RWPE1 (cell line): ENCODE results near the gene CACNA1S.

Source experiments
- CTCF ChIA-PET: fragments of 350-600 bp; sonication (Branson Sonifier 250); formaldehyde crosslinking; extraction: SDS; loops from one replicate; lab custom pipeline; 2021; lab: Yijun Ruan, JAX
- POLR2A ChIA-PET: fragments of 400-600 bp; formaldehyde crosslinking; extraction: SDS; loops from one replicate; lab custom pipeline; 2020; ENCODE audit warnings: antibody characterized with exemption; ENCODE audit not compliant: low non-redundant PET; lab: Yijun Ruan, JAX
- DNase-seq: peaks from one replicate; pipeline ENCODE4 v3.0.0; 2012; ENCODE audit warnings: low spot score
- H3K27ac ChIP-seq: fragments of 450-650 bp; 2 replicates; pipeline ENCODE4 v1.5.1; 2017
- TF ChIP-seq, protein P1 (sequence below): fragments of 450-650 bp; conservative IDR thresholded peaks from 2 replicates; pipeline ENCODE4 v1.5.1; 2017; ENCODE audit warnings: low read depth, mild to moderate bottlenecking

CACNA1S gene

DNA sequence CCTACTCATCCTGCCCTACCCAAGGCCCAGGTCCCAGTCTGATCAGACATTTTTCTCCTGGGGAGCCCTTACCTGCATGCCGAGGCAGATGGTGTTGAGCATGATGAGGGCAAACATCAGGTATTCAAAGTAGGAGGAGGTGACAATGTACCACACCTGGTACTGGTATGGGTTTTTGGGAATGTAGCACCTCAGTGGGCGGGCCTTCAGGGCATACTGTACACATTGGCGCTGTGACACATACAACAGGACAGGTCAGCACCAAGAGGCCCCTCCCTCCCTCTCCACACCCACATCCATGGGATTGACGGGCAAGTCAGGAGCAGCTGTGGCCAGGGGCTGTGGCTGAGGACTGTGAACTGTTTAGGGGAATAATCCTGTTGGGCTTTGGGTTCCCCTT lies 51.6 kb downstream of the CACNA1S start:
- TF ChIP-seq, protein P1, sequence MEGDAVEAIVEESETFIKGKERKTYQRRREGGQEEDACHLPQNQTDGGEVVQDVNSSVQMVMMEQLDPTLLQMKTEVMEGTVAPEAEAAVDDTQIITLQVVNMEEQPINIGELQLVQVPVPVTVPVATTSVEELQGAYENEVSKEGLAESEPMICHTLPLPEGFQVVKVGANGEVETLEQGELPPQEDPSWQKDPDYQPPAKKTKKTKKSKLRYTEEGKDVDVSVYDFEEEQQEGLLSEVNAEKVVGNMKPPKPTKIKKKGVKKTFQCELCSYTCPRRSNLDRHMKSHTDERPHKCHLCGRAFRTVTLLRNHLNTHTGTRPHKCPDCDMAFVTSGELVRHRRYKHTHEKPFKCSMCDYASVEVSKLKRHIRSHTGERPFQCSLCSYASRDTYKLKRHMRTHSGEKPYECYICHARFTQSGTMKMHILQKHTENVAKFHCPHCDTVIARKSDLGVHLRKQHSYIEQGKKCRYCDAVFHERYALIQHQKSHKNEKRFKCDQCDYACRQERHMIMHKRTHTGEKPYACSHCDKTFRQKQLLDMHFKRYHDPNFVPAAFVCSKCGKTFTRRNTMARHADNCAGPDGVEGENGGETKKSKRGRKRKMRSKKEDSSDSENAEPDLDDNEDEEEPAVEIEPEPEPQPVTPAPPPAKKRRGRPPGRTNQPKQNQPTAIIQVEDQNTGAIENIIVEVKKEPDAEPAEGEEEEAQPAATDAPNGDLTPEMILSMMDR = no peak
- CTCF ChIA-PET = interaction anchor here (0.6 to 2.3 kb wide), 2 partner anchors 89 to 141 kb away, joined by 4 to 8 read pairs; no protein-coding TSS in a partner anchor
- no peak overlapping the region for H3K27ac ChIP-seq
- DNase-seq = no peak
- POLR2A ChIA-PET = no interaction called here

GRCh38 chr1:201059871-201060555 lies 52.2 kb downstream of the CACNA1S start:
- no peak for DNase-seq
- ChIA-PET POLR2A (no interaction called here), CTCF (interaction anchor here (0.6 to 2.3 kb wide), 4 partner anchors 40 to 146 kb away, joined by 4 to 8 read pairs (median 6); no protein-coding TSS in a partner anchor)
- TF ChIP-seq, protein P1 = no peak
- H3K27ac ChIP-seq = no peak overlapping the region

- no peak for DNase-seq
- ChIA-PET POLR2A (no interaction called here), CTCF (interaction anchor here (0.6 to 2.3 kb wide), 5 partner anchors 8 to 147 kb away, joined by 3 to 8 read pairs (median 5); no protein-coding TSS in a partner anchor)
- TF ChIP-seq, protein P1 = no peak
- H3K27ac ChIP-seq = no peak overlapping the region
Observed at GRCh38 chr1:201059401-201059800, 52.8 kb downstream of the CACNA1S start.

DNA sequence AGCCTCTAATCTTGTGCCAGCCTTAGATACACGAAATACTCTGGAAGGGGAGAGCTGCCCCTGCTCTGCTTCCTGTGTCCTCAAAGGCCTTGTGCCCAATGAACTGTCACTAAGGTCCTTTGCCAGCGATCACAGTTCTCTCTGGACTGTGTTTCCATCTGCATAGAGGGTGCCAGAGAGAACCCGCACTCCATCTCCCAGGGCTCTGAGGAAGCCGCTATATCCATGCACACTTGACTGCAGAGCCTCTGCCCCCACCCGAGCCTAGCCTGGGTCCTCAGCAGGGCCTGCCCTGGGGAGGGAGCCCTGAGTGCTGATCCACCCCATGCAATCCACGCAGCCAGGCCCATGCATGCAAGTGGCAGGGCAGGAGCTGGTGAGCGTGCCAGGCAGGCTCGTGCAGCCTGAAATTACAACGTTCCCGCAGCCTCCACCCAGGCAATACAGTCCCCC lies 58.1 kb downstream of the CACNA1S start:
- ChIA-PET CTCF (interaction anchor here (1.3 kb wide), 1 partner anchor 82 kb away, joined by 3 read pairs; no protein-coding TSS in a partner anchor), POLR2A (no interaction called here)
- no peak overlapping the region for H3K27ac ChIP-seq
- TF ChIP-seq, protein P1 = no peak
- DNase-seq = no peak

DNA sequence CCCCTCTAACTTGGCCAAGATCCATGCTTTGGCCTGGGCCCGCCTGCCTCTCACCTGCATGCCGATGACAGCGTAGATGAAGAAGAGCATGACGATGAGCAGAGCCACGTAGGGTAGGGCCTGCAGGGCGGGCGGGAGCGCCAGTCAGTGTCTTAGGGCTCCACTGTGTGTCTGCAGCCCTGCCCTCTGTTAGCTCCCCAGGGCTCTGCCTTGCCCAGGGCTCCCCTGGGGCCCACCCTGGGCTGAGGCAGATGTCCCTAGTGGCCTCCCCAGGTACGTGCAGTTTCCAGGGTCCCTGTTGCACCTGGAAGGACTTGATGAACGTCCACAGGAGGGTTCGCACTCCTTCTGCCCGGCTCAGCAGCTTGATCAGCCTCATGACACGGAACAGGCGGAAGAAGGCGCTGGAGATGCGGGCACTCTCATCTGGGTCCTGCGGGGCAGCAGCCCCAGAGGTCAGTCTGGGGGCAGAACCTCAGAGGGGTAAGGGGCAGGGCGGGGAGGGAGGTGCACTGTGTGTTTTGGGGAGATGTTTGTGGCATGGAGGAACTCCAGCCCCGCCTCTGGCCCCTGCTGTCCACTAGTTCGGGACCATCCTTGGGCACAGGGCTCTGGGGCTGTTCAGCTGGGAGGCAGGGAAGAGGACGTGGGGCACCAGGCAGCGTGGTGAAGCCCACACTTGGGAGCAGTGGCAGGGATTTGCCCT lies 58.9 kb downstream of the CACNA1S start:
- no peak for DNase-seq
- no peak overlapping the region for H3K27ac ChIP-seq
- CTCF ChIA-PET = no interaction called here
- TF ChIP-seq, protein P1 = no peak
- POLR2A ChIA-PET = no interaction called here

DNA sequence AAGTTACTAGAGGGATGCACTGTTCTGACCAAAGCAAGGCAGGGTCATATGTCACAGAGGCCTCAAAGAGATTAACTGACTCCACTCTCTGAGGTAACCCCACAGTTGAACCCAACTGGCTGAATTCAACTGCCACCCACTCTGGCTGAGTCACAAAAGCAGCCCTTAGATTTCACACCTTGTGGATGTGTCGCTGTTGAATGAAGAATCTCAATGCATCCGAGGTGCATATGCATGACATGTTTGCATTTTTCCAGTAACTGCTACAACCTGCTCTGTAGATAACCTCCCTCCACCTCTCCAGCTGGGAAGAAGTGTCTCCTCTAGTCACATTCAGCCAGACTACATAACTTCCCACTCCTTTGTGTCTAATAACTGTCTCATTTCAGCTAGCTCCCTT lies 60.8 kb downstream of the CACNA1S start:
- ChIA-PET CTCF (interaction anchor here (1.0 to 2.1 kb wide), 3 partner anchors 9 to 80 kb away, joined by 4 to 9 read pairs (median 6); no protein-coding TSS in a partner anchor), POLR2A (no interaction called here)
- no peak for DNase-seq
- no peak overlapping the region for H3K27ac ChIP-seq
- TF ChIP-seq, protein P1 = no peak
